Neural cell (in vitro differentiated cells): Measurements from ENCODE around the gene NTN5. TPM values are rescaled to one million over a fixed set of nuclear protein-coding genes. Genes with fewer than 3 reads are reported as not detected.
"Not testable (repeated sequence)": the region's sequence is repeated elsewhere in the genome, so short reads cannot be mapped to it uniquely, and the experiment has no call there.

Experiments
- H2AFZ ChIP-seq: fragments of 200-600, 300-800 bp; sonication (generic), shearing (Covaris generic); 2 replicates; pipeline ENCODE4 v1.6.0; 2014; ENCODE audit warnings: low read depth, mild to moderate bottlenecking, antibody characterized with exemption, low read length, moderate library complexity
- H3F3A ChIP-seq: fragments of 200-600 bp; shearing (Covaris generic); 2 replicates; pipeline ENCODE4 v1.6.1; 2016; ENCODE audit warnings: mild to moderate bottlenecking, moderate library complexity, mixed read lengths, antibody characterized with exemption, low read length; ENCODE audit not compliant: insufficient read depth, poor library complexity, severe bottlenecking
- H3K27ac ChIP-seq: fragments of 200-600, 300-800 bp; sonication (generic), shearing (Covaris generic); 2 replicates; pipeline ENCODE4 v1.5.1; 2014; ENCODE audit warnings: mild to moderate bottlenecking, low read length, moderate library complexity
- H3K27me3 ChIP-seq: fragments of 300-800, 200-600 bp; sonication (generic), shearing (Covaris generic); 2 replicates; pipeline ENCODE4 v1.6.0; 2014; ENCODE audit warnings: mild to moderate bottlenecking, low read depth, low read length, moderate library complexity; ENCODE audit not compliant: insufficient read depth
- H3K36me3 ChIP-seq: fragments of 300-800, 200-600 bp; sonication (generic), shearing (Covaris generic); 2 replicates; pipeline ENCODE4 v1.5.1; 2014; ENCODE audit warnings: mild to moderate bottlenecking, antibody characterized with exemption, low read length, moderate library complexity; ENCODE audit not compliant: insufficient read depth
- H3K4me2 ChIP-seq: fragments of 300-800, 200-600 bp; sonication (generic), shearing (Covaris generic); 2 replicates; pipeline ENCODE4 v1.6.0; 2014; ENCODE audit warnings: mild to moderate bottlenecking, low read length
- H3K4me3 ChIP-seq: fragments of 300-800, 200-600 bp; sonication (generic), shearing (Covaris generic); 2 replicates; pipeline ENCODE4 v1.5.1; 2014; ENCODE audit warnings: mild to moderate bottlenecking, low read length, moderate library complexity
- H3K79me2 ChIP-seq: fragments of 200-600 bp; shearing (Covaris generic); replicated peaks from 2 replicates; pipeline ENCODE4 v1.6.0; 2014; ENCODE audit warnings: mild to moderate bottlenecking, low read length, moderate library complexity; ENCODE audit not compliant: insufficient read depth
- H3K9ac ChIP-seq: fragments of 300-800, 200-600 bp; sonication (generic), shearing (Covaris generic); 2 replicates; pipeline ENCODE4 v1.6.1; 2016; ENCODE audit warnings: mild to moderate bottlenecking, low read length, mixed read lengths
- H3K9me2 ChIP-seq: fragments of 200-600 bp; shearing (Covaris generic); 2 replicates; pipeline ENCODE4 v1.6.1; 2016; ENCODE audit warnings: mild to moderate bottlenecking, low read length, mixed read lengths; ENCODE audit not compliant: insufficient read depth
- H3K9me3 ChIP-seq: fragments of 200-600, 300-800 bp; sonication (generic), shearing (Covaris generic); 2 replicates; pipeline ENCODE4 v1.6.1; 2016; ENCODE audit warnings: mild to moderate bottlenecking, mixed run types, low read length, moderate library complexity, mixed read lengths
- H4K20me1 ChIP-seq: fragments of 200-600 bp; shearing (Covaris generic); 2 replicates; pipeline ENCODE4 v1.6.1; 2016; ENCODE audit warnings: mild to moderate bottlenecking, mixed run types; ENCODE audit not compliant: insufficient read depth
- EP300 ChIP-seq: fragments of 450-650 bp; conservative IDR thresholded peaks from 2 replicates; pipeline ENCODE4 v1.6.1; 2014; ENCODE audit warnings: antibody characterized with exemption, mild to moderate bottlenecking, moderate library complexity; ENCODE audit not compliant: poor library complexity, severe bottlenecking
- EZH2 ChIP-seq: fragments of 200-600, 300-800 bp; shearing (Covaris generic), sonication (generic); IDR thresholded peaks from 2 replicates; pipeline ENCODE4 v1.6.1; 2014; ENCODE audit warnings: antibody characterized with exemption, low read length, borderline replicate concordance, mild to moderate bottlenecking; ENCODE audit not compliant: insufficient read depth, poor library complexity, severe bottlenecking
- MXI1 ChIP-seq: fragments of 450-650 bp; conservative IDR thresholded peaks from 2 replicates; pipeline ENCODE4 v1.6.1; 2014; ENCODE audit warnings: antibody characterized with exemption, mild to moderate bottlenecking; ENCODE audit not compliant: poor library complexity, severe bottlenecking
- POLR2AphosphoS5 ChIP-seq: IDR thresholded peaks from 2 replicates; pipeline ENCODE4 v1.6.1; 2012
- RAD21 ChIP-seq: fragments of 450-650 bp; conservative IDR thresholded peaks from 2 replicates; pipeline ENCODE4 v1.6.1; 2014; ENCODE audit warnings: antibody characterized with exemption, mild to moderate bottlenecking, moderate library complexity
- SMC3 ChIP-seq: fragments of 450-650 bp; conservative IDR thresholded peaks from 2 replicates; pipeline ENCODE4 v1.6.1; 2014; ENCODE audit warnings: antibody characterized with exemption, mild to moderate bottlenecking, moderate library complexity; ENCODE audit not compliant: poor library complexity
- TAF1 ChIP-seq: IDR thresholded peaks from 2 replicates; pipeline ENCODE4 v1.6.1; 2012; ENCODE audit warnings: low read depth
- polyA plus RNA-seq: library from polyadenylated mRNA; depleted of rRNA; stranded (reverse); fragments of >200 nt; gene quantifications from 2 replicates; pipeline ENCODE4 v1.2.3, GENCODE V29; 2014
- TF ChIP-seq, protein P1 (sequence below): fragments of 450-650 bp; IDR thresholded peaks from 2 replicates; pipeline ENCODE4 v1.5.1; 2014; ENCODE audit warnings: antibody characterized with exemption, mild to moderate bottlenecking, moderate library complexity; ENCODE audit not compliant: poor library complexity, severe bottlenecking
- TF ChIP-seq, protein P2 (sequence below): IDR thresholded peaks from 2 replicates; pipeline ENCODE4 v1.6.1; 2012; ENCODE audit warnings: borderline replicate concordance

The NTN5 gene
- polyA plus RNA-seq, 1 donor from 2014 or later: not detected

DNA sequence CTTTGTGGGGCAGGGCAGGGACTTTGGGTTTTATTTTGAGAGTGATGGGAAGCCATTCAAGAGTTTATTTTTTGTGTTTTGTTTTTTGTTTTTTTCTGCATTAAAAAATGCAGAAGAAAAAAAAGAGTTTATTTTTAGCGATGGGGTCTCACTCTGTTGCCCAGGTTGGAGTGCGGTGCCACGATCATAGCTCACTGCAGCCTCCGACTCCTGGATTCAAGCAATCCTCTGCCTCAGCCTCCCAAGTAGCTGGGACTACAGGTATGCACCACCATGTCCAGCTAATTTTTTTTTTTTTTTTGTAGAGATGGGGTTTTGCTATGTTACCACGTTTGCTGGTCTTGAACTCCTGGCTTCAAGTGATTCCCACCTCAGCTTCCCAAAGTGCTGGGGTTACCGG, 14.3 kb downstream of the NTN5 start:
- Histone ChIP-seq H3K27ac (no peak overlapping the region), H3K79me2 (no peaks in the 10 kb centered on the region), H4K20me1 (no peaks in the 10 kb centered on the region), H3K9me3 (no peaks in the 10 kb centered on the region), H3K4me2 (no peak overlapping the region), H3K4me3 (no peak overlapping the region), H2AFZ (no peak overlapping the region), H3K9me2 (no peaks in the 10 kb centered on the region), H3K36me3 (no peaks in the 10 kb centered on the region), H3K9ac (no peak overlapping the region), H3F3A (no peaks in the 10 kb centered on the region), H3K27me3 (no peaks in the 10 kb centered on the region)
- TF ChIP-seq, protein P1, sequence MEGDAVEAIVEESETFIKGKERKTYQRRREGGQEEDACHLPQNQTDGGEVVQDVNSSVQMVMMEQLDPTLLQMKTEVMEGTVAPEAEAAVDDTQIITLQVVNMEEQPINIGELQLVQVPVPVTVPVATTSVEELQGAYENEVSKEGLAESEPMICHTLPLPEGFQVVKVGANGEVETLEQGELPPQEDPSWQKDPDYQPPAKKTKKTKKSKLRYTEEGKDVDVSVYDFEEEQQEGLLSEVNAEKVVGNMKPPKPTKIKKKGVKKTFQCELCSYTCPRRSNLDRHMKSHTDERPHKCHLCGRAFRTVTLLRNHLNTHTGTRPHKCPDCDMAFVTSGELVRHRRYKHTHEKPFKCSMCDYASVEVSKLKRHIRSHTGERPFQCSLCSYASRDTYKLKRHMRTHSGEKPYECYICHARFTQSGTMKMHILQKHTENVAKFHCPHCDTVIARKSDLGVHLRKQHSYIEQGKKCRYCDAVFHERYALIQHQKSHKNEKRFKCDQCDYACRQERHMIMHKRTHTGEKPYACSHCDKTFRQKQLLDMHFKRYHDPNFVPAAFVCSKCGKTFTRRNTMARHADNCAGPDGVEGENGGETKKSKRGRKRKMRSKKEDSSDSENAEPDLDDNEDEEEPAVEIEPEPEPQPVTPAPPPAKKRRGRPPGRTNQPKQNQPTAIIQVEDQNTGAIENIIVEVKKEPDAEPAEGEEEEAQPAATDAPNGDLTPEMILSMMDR: no peak
- TF ChIP-seq, protein P2, sequence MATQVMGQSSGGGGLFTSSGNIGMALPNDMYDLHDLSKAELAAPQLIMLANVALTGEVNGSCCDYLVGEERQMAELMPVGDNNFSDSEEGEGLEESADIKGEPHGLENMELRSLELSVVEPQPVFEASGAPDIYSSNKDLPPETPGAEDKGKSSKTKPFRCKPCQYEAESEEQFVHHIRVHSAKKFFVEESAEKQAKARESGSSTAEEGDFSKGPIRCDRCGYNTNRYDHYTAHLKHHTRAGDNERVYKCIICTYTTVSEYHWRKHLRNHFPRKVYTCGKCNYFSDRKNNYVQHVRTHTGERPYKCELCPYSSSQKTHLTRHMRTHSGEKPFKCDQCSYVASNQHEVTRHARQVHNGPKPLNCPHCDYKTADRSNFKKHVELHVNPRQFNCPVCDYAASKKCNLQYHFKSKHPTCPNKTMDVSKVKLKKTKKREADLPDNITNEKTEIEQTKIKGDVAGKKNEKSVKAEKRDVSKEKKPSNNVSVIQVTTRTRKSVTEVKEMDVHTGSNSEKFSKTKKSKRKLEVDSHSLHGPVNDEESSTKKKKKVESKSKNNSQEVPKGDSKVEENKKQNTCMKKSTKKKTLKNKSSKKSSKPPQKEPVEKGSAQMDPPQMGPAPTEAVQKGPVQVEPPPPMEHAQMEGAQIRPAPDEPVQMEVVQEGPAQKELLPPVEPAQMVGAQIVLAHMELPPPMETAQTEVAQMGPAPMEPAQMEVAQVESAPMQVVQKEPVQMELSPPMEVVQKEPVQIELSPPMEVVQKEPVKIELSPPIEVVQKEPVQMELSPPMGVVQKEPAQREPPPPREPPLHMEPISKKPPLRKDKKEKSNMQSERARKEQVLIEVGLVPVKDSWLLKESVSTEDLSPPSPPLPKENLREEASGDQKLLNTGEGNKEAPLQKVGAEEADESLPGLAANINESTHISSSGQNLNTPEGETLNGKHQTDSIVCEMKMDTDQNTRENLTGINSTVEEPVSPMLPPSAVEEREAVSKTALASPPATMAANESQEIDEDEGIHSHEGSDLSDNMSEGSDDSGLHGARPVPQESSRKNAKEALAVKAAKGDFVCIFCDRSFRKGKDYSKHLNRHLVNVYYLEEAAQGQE: no peak
- no peak for TF ChIP-seq POLR2AphosphoS5
- no peak for TF ChIP-seq SMC3
- TF ChIP-seq TAF1: no peak

DNA sequence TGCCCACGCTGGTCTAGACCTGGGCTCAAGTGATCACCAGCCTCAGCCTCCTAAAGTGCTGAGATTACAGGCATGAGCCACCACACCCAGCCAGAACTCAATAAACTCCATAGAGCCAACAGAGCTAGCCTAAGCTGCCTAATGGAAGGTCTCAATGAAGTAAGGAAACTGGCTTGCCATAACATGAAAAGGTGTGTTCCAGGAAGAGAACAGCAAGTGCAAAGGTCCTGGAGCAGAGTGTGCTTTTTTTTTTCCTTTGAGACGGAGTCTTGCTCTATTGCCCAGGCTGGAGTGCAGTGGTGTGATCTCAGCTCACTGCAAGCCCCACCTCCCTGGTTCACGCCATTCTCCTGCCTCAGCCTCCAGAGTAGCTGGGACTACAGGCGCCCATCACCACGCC, 15.0 kb downstream of the NTN5 start:
- not testable (repeated sequence) for H3K4me3 ChIP-seq, H2AFZ ChIP-seq, H3K9me2 ChIP-seq, H3K9ac ChIP-seq, H3K27me3 ChIP-seq, H3K79me2 ChIP-seq, H3F3A ChIP-seq, H4K20me1 ChIP-seq, H3K4me2 ChIP-seq, H3K36me3 ChIP-seq, H3K9me3 ChIP-seq, H3K27ac ChIP-seq

DNA sequence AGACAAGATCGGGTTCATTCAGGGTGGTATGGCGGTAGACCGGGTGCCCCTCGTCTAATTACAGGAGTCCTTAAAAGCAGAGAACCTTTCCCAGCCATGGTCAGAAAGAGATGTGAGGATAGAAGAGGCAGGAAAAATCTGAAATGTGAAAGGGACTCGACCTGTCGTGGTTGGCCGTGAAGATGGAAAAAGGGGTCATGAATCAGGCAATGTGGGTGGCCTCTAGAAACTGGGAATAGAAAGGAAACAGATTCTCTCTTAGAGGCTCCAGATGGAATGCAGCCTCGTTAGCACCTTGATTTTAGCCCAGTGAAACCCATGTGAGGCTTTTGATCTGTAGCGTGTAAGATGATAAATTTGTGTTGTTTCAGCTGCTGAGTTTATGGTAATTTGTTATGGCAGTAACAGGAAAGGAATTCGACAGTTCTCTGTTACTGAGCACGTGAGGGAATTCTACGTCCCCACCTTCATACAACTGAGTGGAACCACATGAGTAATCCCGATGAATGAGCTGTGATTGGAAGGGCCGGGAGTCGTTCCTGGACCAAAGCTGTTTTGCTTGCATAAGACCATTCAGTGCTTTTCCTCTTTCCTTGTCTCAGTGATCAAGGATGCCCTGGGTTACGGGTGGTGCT, 15.9 kb downstream of the NTN5 start:
- no peak for TF ChIP-seq EP300
- no peak for TF ChIP-seq POLR2AphosphoS5
- no peak for TF ChIP-seq RAD21
- TF ChIP-seq SMC3: no peak
- no peak for TF ChIP-seq EZH2
- TF ChIP-seq, protein P1: no peak
- TF ChIP-seq, protein P2: no peak
- TF ChIP-seq TAF1: no peak
- no peak for TF ChIP-seq MXI1
- Histone ChIP-seq H3K27ac (no peak overlapping the region), H3K27me3 (no peaks in the 10 kb centered on the region), H2AFZ (no peak overlapping the region), H3K4me2 (no peak overlapping the region), H3K4me3 (no peak overlapping the region), H3K9me3 (no peaks in the 10 kb centered on the region), H3K36me3 (no peaks in the 10 kb centered on the region), H3K9me2 (no peaks in the 10 kb centered on the region), H3F3A (no peaks in the 10 kb centered on the region), H4K20me1 (no peaks in the 10 kb centered on the region), H3K79me2 (no peaks in the 10 kb centered on the region), H3K9ac (no peak overlapping the region)
